ENCODE data around the gene GADD45GIP1.

GADD45GIP1 gene

GRCh38 chr19:12956446-12957388, at the start of gene GADD45GIP1:
GADD45GIP1 (minus strand) TSS chr19:12957223; CDS start chr19:12957212, 11 bp downstream.
- no peak for DNase-seq

- no peak for DNase-seq
Observed at GRCh38 chr19:13005861-13006370, 48.9 kb upstream of the GADD45GIP1 start.

DNA sequence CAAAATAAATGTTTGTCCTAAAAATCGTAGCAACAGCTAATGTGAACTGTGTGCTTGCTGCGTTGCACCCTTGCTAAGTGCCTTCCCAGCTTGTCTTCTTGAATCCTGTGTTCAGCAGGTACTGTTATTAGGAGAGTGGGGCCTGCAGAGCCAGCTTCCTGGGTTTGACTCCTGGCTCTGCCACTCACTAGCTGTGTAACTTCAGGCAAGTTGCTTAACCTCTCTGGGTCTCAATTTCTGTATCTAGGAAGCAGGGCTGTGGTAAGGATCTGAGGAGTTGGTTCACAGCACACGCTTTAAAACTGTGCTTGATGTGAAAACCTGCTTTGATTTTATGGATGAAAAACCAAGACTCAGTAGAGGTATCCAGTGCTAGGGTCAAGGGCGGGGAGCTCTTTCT, 48.2 kb upstream of the GADD45GIP1 start:
- no peak for DNase-seq

GRCh38 chr19:13004273-13004672, 47.2 kb upstream of the GADD45GIP1 start:
- DNase-seq, result no peak

- DNase-seq, result no peak
Observed at GRCh38 chr19:13003081-13003480, 46.1 kb upstream of the GADD45GIP1 start.

DNA sequence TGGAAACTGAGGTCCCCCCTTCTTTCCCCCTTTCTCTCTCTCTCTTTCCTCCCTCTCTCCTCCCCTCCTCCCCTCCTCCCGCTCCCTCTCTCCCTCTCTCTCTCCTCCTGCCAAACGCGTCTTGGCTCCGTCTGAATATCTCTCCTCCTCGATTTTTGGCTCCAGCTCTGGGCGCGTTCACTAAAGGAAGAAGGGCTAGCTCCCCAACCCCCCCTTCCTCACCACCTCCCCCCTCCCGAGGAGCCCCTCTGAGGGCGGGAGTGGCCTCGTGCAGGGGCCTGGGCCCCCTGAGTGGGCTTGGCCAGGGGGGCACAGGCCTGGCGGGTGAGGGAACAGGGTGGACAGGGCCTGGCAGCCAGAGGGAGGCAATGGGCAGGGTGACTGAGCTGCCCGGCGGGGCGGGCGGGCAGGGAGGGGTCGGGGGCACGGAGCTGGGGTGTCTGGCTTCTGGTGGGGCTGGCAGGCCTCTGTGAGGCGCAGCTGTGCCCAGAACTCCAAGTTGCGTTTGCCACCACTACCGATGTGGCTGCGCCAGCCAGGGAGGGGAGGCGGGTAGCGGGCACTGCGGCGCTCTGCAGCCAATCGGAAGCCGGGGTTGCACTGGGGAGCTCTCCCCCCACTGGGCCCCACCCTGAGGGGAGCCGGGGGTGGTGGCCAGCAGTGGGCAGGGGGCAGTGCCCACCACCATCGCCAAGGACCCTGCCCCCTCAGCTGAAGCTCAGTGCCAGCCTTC, 45.3 kb upstream of the GADD45GIP1 start:
- no peak for DNase-seq

- DNase-seq, result no peak
Observed at GRCh38 chr19:13001502-13002165, 44.6 kb upstream of the GADD45GIP1 start.

DNA sequence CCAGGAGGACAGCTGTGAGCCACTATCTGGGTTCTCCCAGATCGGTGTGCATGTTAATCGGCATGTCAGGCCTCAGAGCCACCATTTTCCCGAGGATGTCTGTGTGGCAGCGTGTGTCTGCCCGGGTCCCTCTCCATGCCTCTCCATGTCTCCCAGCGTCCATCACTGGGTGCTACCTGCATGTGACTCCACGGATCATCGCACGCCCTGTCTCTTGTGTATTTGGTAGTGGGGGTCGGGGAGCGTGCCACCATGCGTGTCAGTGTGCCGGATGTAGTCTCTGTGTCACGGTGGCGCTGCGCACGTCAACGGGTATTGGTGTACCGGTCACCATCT, 44.1 kb upstream of the GADD45GIP1 start:
- DNase-seq, result no peak

- no peak for DNase-seq
Observed at GRCh38 chr19:12997967-12998940, 41.2 kb upstream of the GADD45GIP1 start.

- no peak for DNase-seq
Observed at GRCh38 chr19:12997179-12997966, 40.4 kb upstream of the GADD45GIP1 start.

- no peak for DNase-seq
Observed at GRCh38 chr19:12996406-12997094, 39.5 kb upstream of the GADD45GIP1 start.

- DNase-seq, result no peak
Observed at GRCh38 chr19:12995596-12996405, 38.8 kb upstream of the GADD45GIP1 start.

- DNase-seq, result no peak
Observed at GRCh38 chr19:12994701-12995595, 37.9 kb upstream of the GADD45GIP1 start, which contains the start of gene NFIX. NFIX (plus strand) TSS chr19:12995475; CDS start chr19:12995838, 363 bp downstream.

GRCh38 chr19:12993562-12993961, 36.5 kb upstream of the GADD45GIP1 start:
- DNase-seq, result no peak

- no peak for DNase-seq
Observed at GRCh38 chr19:12992729-12993128, 35.7 kb upstream of the GADD45GIP1 start.

DNA sequence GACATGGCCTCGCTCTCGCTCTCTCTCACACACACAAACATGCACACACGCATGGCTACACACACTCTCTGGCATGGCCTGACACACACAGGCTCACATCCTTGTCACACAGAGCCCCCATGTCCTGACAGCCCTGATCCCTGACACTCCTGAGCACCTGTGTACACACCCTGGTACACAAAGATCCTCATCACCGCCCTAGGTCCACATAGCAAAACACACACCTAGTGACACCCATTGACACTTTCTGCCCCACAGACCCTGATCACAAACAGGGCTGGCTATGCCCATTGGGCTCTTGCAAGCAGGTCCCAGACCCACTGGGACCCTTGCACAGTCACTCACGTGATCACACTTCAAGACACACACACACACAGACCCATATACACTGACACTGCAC, 34.3 kb upstream of the GADD45GIP1 start:
- DNase-seq, result no peak

DNA sequence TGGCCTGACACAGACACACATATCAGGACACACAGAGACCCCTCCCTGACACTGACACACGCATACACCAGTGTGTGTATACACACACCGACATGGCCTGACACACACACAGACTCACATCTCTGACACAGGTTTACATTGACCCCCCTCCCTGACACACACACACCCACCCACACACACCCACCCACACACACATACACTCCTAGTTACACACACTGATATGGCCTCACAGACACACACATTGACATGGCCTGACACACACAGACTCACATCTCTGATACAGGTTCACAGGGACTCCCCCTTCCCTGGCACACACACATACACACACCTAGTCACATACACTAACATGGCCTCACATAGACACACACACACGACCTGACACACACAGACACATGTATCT, 33.8 kb upstream of the GADD45GIP1 start:
- no peak for DNase-seq

- no peak for DNase-seq
Observed at GRCh38 chr19:12990431-12990830, 33.4 kb upstream of the GADD45GIP1 start.
